ENCODE results near the gene GOLGA6C.
"Not testable (repeated sequence)": the region's sequence is repeated elsewhere in the genome, so short reads cannot be mapped to it uniquely, and the experiment has no call there.

GRCh38 chr15:75258034-75258433 is at the start of gene GOLGA6C:
- not testable (repeated sequence) for TF ChIP-seq CTCF, EZH2phosphoT487 (IDR thresholded peaks at IDR 0.05; ENCODE audit: low read length)

All from MM.1S (cell line).